ENCODE measurements around the gene UPF3A.

GRCh38 chr13:114237415-114238112 lies 43.8 kb upstream of the UPF3A start:
- TF ChIP-seq, protein P1, sequence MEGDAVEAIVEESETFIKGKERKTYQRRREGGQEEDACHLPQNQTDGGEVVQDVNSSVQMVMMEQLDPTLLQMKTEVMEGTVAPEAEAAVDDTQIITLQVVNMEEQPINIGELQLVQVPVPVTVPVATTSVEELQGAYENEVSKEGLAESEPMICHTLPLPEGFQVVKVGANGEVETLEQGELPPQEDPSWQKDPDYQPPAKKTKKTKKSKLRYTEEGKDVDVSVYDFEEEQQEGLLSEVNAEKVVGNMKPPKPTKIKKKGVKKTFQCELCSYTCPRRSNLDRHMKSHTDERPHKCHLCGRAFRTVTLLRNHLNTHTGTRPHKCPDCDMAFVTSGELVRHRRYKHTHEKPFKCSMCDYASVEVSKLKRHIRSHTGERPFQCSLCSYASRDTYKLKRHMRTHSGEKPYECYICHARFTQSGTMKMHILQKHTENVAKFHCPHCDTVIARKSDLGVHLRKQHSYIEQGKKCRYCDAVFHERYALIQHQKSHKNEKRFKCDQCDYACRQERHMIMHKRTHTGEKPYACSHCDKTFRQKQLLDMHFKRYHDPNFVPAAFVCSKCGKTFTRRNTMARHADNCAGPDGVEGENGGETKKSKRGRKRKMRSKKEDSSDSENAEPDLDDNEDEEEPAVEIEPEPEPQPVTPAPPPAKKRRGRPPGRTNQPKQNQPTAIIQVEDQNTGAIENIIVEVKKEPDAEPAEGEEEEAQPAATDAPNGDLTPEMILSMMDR (IDR thresholded peaks at IDR 0.05), result no peak
- TF ChIP-seq POLR2A (IDR thresholded peaks at IDR 0.05), result no peak
